ENCODE data around the gene TUG1.

Gene TUG1

DNA sequence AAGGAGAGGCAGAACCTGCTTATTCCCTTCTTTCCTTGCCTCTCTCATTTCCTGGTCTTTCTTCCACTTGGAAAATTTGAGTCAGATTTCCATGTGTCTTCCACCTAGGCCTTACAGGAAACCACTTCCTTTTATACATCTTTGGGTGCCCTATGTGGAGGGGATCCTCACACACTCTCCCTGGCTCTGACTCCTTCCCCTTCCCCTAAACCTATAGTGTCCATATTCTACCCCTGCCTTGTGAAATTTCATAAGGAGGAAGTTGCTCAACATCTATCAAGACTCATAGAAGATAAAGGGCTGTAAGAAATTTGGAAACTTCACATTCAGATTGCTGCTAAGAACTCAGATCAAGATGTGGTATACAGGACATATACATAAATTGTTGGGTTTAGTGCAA lies 20.4 kb downstream of the TUG1 start:
- H3K79me2 ChIP-seq (ENCODE audit: insufficient read depth, low read length) = no peaks in the 10 kb centered on the region
- no peaks in the 10 kb centered on the region for H3K27me3 ChIP-seq (ENCODE audit: insufficient read depth, low read length, poor library complexity, severe bottlenecking)
- H4K20me1 ChIP-seq (ENCODE audit: insufficient read depth, low read length, poor library complexity, severe bottlenecking) = no peaks in the 10 kb centered on the region
- TF ChIP-seq, protein P1, sequence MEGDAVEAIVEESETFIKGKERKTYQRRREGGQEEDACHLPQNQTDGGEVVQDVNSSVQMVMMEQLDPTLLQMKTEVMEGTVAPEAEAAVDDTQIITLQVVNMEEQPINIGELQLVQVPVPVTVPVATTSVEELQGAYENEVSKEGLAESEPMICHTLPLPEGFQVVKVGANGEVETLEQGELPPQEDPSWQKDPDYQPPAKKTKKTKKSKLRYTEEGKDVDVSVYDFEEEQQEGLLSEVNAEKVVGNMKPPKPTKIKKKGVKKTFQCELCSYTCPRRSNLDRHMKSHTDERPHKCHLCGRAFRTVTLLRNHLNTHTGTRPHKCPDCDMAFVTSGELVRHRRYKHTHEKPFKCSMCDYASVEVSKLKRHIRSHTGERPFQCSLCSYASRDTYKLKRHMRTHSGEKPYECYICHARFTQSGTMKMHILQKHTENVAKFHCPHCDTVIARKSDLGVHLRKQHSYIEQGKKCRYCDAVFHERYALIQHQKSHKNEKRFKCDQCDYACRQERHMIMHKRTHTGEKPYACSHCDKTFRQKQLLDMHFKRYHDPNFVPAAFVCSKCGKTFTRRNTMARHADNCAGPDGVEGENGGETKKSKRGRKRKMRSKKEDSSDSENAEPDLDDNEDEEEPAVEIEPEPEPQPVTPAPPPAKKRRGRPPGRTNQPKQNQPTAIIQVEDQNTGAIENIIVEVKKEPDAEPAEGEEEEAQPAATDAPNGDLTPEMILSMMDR (conservative IDR thresholded peaks at IDR 0.05; ENCODE audit: low read length) = no peak
- no peak for TF ChIP-seq EZH2phosphoT487 (IDR thresholded peaks at IDR 0.05; ENCODE audit: borderline replicate concordance)
- no peaks in the 10 kb centered on the region for H3K36me3 ChIP-seq (ENCODE audit: insufficient read depth, low read length)
- H3K4me2 ChIP-seq (ENCODE audit: low read depth, low read length, poor library complexity, severe bottlenecking) = no peak overlapping the region
- no peak overlapping the region for H3K9ac ChIP-seq (ENCODE audit: low read depth, low read length, poor library complexity, severe bottlenecking)
- H3K9me2 ChIP-seq (replicated peaks; ENCODE audit: low read depth, low read length) = no peaks in the 10 kb centered on the region
- H3F3A ChIP-seq (ENCODE audit: low read depth) = no peaks in the 10 kb centered on the region
- H3K4me3 ChIP-seq (ENCODE audit: low read length, poor library complexity, severe bottlenecking) = no peak overlapping the region
- no peaks in the 10 kb centered on the region for H3K4me1 ChIP-seq (ENCODE audit: insufficient read depth, low read length, poor library complexity, severe bottlenecking)
- H3K9me3 ChIP-seq (ENCODE audit: insufficient read depth, low read depth, low read length) = no peaks in the 10 kb centered on the region
- H2AFZ ChIP-seq (ENCODE audit: low read length) = no peak overlapping the region

DNA sequence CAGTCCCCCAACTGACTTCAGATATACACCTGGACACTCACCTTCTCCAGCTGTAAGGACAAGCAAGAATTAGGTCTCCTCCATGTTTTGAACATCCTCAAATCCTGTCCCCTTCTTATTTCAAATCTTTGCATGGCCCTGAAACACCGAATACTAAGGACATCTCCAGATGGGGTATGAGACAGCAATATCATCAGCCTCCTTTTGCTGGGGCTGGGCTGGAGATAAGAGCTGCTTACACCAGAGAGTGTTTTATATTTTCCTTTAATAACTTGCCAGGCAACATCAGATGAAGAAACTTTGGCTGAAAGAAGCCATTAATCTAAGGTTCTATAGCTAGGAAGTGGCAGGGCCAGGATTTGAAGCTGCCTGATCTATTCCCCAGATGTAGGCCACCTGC lies 21.6 kb downstream of the TUG1 start:
- TF ChIP-seq, protein P1 (conservative IDR thresholded peaks at IDR 0.05; ENCODE audit: low read length) = no peak
- no peak for TF ChIP-seq EZH2phosphoT487 (IDR thresholded peaks at IDR 0.05; ENCODE audit: borderline replicate concordance)
- Histone ChIP-seq H3K27me3 (ENCODE audit: insufficient read depth, low read length, poor library complexity, severe bottlenecking) (no peaks in the 10 kb centered on the region), H4K20me1 (ENCODE audit: insufficient read depth, low read length, poor library complexity, severe bottlenecking) (no peaks in the 10 kb centered on the region)

DNA sequence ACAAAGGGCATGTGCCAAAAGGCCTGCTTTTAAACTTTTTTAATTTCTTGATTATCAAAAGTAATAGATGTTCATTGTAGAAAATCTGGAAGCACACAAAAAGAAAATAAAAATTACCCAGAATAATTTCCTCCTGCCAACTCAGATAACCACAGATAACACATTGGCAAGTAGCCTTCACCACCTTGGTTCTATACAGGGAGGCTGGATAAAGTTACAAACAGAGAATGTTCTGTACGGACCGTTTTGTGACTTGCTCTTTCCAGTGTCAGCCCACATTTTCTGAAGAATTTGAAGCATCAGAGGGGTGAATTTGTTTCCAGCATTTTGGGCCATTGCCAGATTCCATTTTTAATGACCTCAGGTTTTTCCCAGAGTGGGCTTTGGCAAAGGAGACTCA lies 23.5 kb downstream of the TUG1 start:
- Histone ChIP-seq H3K79me2 (ENCODE audit: insufficient read depth, low read length) (no peaks in the 10 kb centered on the region), H2AFZ (ENCODE audit: low read length) (no peak overlapping the region), H3K4me3 (ENCODE audit: low read length, poor library complexity, severe bottlenecking) (no peak overlapping the region), H3K9ac (ENCODE audit: low read depth, low read length, poor library complexity, severe bottlenecking) (no peak overlapping the region), H3F3A (ENCODE audit: low read depth) (no peaks in the 10 kb centered on the region), H3K36me3 (ENCODE audit: insufficient read depth, low read length) (no peaks in the 10 kb centered on the region), H4K20me1 (ENCODE audit: insufficient read depth, low read length, poor library complexity, severe bottlenecking) (no peaks in the 10 kb centered on the region), H3K9me2 (replicated peaks; ENCODE audit: low read depth, low read length) (no peaks in the 10 kb centered on the region), H3K4me1 (ENCODE audit: insufficient read depth, low read length, poor library complexity, severe bottlenecking) (no peaks in the 10 kb centered on the region), H3K9me3 (ENCODE audit: insufficient read depth, low read depth, low read length) (no peaks in the 10 kb centered on the region), H3K4me2 (ENCODE audit: low read depth, low read length, poor library complexity, severe bottlenecking) (no peak overlapping the region), H3K27me3 (ENCODE audit: insufficient read depth, low read length, poor library complexity, severe bottlenecking) (no peaks in the 10 kb centered on the region)
- no peak for TF ChIP-seq EZH2phosphoT487 (IDR thresholded peaks at IDR 0.05; ENCODE audit: borderline replicate concordance)
- TF ChIP-seq, protein P1 (conservative IDR thresholded peaks at IDR 0.05; ENCODE audit: low read length) = no peak

More for the DNA sequence above, 21.6 kb downstream of the TUG1 start:
- no peak overlapping the region for H3K9ac ChIP-seq (ENCODE audit: low read depth, low read length, poor library complexity, severe bottlenecking)
- no peaks in the 10 kb centered on the region for H3K9me3 ChIP-seq (ENCODE audit: insufficient read depth, low read depth, low read length)
- H3K4me2 ChIP-seq (ENCODE audit: low read depth, low read length, poor library complexity, severe bottlenecking) = no peak overlapping the region
- H3K4me1 ChIP-seq (ENCODE audit: insufficient read depth, low read length, poor library complexity, severe bottlenecking) = no peaks in the 10 kb centered on the region
- H3K79me2 ChIP-seq (ENCODE audit: insufficient read depth, low read length) = no peaks in the 10 kb centered on the region
- no peaks in the 10 kb centered on the region for H3K9me2 ChIP-seq (replicated peaks; ENCODE audit: low read depth, low read length)
- no peak overlapping the region for H3K4me3 ChIP-seq (ENCODE audit: low read length, poor library complexity, severe bottlenecking)
- H2AFZ ChIP-seq (ENCODE audit: low read length) = no peak overlapping the region
- H3K36me3 ChIP-seq (ENCODE audit: insufficient read depth, low read length) = no peaks in the 10 kb centered on the region
- H3F3A ChIP-seq (ENCODE audit: low read depth) = no peaks in the 10 kb centered on the region
